ENCODE data around the gene AJM1.

Gene AJM1

DNA sequence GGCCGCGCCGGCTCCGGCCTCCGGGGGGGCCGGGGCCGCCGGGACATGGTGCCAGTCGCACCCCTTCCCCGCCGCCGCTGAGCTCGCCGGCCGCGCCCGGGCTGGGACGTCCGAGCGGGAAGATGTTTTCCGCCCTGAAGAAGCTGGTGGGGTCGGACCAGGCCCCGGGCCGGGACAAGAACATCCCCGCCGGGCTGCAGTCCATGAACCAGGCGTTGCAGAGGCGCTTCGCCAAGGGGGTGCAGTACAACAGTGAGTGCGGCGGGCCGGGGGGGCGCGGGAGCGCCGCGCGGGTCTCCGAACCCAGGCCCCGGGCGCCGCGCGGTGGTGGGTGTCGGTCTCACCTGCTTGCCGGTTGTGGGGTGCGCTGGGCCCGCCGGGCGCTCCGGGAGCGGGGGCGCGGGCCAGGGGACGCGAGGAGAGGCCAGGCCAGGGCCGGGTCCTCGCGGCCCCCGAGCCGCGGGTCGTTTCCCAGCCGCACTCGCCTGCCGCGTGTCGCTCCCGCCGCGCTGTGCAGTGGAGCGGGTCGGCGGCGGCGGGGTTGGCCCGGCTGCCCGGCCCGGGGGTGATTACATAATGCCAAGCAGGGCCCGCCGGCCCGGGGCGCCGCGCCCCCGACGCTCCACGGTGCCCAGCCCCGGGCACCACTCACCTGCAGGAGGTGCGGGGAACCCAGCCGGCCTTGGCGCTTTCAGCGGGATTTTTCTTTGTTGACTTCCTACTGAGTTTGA is 34.0 kb upstream of the AJM1 start:
- no peak for DNase-seq

DNA sequence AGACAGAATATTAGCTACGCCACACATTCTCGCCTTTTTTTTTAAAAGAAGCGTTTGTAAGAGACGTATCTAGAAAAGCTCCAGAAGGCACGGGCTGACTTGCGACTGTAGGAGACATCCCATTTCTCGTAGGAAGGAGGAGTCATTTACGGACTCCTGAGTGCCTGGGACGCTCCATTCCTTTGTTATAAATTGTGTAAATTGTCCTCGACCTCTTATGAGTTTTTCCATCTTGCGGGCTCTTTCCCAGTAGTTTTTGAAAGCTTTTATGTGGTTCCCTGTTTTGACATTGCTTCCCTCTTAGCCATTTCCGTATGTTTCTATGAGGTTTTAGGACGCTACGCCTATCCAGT is 33.5 kb upstream of the AJM1 start:
- DNase-seq: peak; percentile 15

DNA sequence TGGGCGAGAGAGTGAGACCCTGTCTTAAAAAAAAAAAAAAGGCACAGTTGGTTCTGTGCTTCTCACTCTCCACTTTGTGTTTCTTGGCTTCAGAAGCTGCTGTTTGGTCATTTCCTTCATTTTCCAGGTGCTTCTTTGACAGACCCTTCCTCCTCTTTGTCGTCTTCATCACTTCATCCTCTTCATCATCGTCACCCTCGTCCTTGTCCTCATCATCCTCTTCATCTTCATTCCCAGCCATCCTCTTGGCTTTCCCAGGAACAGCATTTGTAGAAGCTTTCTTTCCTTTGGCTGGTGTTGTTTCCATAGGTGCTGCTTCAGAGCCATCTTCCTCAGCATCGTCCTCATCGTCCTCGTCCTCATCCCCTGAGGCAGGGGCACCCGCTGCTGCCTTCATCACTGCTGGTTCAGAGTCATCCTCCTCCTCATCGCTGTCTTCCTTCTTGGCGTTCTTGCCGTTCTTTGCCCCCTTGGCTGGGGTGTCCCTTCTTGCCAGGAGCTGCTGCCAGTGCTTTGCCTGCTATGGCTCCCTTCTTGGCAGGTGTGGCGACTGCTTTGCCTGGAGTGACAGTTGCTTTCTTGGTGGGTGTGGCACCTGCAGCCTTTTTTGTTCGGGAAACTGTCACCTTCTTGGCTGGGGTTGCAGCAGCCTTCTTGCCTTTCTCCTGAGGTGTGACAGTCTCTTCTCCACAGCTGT is 27.4 kb upstream of the AJM1 start:
- no peak for DNase-seq

DNA sequence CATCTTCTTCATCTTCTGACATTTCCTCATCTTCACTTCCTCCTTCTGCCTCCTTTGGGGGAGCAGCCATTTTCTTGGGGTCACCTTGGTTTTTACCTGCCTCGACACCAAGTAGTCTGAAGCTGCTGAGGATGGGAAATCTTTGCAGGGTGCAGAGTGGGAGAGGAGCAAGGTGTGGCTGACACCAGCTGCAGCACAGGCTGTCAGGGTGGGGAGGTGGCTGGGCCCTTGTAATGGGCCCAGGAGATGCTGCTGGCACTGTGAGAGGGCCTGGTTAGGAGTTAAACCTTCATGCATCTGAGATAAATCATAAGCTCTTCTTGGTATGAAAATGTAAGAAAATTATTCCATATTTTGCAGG is 26.9 kb upstream of the AJM1 start:
- DNase-seq: no peak

DNA sequence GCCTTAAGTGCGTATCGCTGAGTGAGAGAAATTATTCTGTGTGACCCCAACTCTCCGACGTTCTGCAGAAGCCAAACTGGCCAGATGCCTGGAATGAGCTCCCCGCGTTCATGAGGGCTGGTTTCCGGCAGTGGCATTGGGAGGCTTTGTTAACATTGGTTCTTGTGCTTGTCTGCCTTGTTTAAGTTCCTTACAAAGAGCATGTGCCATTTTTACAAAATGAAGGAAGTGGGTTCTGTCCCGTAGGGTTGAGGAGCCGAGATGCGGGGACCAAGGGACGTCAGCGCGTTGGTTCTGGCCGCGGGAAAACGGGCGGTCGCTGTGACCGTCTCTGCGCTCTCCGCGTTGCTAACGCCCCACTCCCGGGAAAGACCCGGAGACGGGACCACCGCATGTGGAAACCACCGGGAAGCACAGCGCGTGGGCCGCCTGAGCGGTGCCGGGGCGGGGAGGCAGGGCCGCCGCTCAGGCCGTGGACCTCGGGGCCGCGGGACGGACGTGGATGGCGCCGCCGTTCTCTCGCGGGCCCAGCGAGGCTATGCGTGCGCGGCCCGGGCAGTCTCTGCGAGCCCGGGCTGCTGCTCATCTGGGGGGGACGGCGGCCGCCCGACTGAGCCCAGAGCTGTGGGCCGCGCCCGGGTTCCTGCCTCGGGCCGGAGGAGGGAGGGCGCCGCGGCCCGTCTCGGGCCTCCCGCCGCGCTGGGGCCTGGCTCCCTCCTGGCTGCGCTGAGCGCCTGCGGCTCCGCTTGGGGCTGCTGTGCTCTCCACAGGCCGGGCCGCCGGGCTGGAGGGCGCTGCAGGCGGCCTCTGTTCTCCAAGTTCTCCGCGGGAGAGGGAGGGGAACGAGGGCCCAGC is 21.1 kb upstream of the AJM1 start:
- DNase-seq: peak; percentile 24

DNA sequence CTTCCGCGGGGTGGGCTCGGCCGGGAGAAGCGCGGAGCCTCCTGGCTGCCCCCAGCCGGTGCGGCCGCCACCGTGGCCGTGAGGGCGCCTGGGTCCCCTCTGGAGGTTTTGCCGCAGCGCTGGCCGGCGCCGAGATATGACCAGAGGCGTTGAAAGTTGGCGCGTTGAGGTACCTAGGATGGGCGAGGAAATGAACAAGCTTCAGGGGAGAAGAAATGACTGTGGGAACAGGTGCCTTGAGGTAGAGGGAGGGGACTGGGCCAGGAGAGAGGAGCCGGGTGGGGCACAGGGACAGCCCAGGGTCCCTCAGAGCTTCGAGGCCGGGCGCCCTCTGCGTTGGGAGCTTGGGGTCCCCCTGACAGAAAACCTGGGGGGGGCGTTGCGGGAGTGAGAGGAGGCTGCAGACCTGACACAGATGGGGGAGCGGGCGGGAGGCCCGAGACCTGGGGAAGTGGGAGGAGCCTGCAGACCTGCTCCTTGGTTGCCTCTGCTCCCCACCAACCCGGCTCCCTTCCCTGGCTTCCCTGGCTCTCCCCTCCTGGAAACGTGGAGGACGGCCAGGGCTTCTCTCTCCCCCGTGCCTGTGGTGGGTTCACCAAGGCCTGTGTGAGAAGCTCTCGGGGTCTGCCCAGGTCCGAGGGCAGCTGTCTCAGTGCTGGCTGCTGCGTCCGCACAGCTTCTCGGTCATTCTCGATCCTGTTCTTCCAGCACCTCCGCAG is 20.3 kb upstream of the AJM1 start:
- DNase-seq: no peak

DNA sequence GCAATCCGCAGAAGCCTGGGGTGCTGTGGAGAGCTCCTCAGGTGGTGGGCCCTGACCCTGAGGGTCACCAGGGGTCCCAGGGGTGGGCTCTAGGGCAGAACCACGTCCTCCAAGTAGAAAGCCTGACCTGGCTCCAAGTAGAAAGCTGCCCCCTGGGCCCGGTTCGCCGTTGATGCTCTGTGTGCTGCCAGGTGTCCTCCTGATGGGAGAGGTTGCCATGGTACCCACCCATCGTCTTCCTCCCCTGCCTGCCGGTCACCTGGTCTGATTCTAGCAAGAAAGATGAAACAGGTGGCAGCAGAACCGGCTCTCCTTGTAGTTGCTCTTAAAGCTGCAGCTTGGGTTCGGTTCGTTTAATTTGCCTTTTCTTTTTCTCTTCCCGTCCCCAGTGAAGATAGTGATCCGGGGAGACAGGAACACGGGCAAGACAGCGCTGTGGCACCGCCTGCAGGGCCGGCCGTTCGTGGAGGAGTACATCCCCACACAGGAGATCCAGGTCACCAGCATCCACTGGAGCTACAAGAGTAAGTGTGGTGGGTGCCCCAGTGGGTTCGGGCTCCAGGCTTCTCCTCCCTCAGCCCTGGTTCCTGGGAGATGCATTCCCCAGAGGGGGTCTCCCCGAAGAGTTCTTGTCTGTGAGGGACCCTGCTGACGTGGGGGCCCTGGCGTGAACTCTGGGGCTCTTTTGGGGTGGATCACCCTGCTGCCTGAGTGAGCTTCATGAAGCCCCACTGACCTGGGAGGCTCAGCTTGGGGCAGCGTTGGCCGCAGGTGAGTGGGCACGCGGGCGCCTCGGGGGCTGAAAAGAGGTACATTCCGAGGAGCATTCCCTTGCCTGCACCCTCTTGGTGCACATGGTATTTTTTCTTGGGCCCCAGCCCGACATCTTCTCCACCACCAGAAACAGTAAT is 18.9 kb upstream of the AJM1 start:
- no peak for DNase-seq

DNA sequence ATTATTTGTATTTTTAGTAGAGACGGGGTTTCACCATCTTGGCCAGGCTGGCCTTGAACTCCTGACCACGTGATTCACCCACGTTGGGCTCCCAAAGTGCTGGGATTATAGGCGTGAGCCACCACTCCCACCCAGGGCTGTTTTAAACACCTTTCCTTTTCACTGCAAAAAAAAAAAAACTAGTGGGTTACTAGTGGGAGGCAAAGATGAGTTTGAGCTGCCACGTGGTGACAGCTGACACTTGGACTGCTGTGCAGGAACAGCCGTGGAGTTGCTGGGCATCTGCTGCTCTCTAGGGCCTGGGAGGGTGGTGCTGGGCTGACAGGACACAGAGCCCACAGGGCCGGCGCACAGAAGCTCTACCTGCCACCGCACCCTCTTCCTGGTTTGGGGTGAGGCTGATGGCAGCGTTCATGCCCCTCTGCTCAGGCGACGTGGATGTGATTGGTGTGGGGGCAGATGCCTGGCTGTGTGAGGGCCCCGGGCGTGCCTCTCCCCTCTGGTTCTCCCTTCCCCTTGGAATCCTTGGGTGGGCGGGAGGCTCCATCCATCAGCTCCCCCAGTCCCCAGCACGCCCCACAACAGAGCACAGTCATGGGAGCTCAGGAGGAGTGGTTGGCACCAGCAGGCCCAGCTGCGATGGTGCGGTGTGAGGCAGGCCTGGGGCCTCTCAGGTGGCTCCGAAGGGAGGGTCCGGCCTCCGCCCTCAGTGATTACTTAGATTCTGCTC is 17.6 kb upstream of the AJM1 start:
- DNase-seq: no peak

DNA sequence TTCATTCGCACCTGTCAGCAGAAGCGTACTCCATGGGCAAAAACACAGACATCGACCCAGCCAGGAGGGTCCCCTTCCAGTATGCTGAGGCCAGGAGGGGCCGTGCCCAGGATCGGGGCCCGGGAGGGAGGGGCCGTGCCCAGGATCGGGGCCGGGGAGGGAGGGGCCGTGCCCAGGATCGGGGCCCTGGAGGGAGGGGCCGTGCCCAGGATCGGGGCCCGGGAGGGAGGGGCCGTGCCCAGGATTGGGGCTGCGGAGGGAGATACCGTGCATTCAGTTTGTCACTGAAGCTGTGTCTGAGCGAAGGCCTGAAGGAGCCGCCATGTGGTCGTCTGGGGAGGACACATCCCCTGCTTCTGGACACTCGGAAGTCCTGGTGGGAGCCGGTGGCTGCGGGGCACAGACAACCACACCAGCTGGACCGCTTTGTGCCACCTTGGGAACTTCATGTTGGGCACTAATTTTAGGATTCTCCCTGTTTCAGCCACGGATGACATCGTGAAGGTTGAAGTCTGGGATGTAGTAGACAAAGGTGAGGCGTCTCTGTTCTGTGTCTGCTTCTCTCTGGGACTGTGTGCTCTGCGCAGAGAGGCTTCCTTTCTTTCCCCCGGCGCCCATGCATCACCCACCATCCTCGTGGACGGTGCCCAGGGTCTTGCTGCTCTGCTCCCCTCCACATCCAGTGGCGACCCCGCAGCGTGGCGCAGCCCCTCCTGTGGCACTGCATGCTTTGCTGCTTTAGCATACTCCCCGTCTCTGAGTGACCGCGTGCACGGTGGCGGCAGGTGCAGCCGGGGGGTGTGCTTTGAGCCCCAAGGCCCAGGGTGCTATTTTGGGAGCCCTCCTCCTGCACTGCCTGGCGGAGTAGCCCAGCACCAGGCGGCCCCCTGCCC is 16.7 kb upstream of the AJM1 start:
- DNase-seq: no peak

DNA sequence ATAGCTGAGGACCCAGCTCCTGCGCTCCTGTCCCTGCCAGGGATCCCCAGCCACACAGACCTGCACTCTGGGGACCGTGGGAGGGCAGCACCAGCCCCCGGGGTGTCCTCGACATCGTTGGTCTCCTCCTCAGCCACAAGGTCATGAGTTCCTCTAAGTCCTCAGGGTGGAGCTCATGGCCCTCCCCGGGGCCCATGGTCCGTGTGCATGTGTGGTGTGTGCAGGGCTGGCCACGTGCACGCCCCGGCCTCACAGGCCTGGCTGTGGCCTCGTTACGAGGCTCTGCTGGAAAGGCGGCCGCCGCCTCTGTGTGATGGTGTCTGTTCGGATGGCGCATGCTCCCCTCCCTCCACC is 16.1 kb upstream of the AJM1 start:
- no peak for DNase-seq

DNA sequence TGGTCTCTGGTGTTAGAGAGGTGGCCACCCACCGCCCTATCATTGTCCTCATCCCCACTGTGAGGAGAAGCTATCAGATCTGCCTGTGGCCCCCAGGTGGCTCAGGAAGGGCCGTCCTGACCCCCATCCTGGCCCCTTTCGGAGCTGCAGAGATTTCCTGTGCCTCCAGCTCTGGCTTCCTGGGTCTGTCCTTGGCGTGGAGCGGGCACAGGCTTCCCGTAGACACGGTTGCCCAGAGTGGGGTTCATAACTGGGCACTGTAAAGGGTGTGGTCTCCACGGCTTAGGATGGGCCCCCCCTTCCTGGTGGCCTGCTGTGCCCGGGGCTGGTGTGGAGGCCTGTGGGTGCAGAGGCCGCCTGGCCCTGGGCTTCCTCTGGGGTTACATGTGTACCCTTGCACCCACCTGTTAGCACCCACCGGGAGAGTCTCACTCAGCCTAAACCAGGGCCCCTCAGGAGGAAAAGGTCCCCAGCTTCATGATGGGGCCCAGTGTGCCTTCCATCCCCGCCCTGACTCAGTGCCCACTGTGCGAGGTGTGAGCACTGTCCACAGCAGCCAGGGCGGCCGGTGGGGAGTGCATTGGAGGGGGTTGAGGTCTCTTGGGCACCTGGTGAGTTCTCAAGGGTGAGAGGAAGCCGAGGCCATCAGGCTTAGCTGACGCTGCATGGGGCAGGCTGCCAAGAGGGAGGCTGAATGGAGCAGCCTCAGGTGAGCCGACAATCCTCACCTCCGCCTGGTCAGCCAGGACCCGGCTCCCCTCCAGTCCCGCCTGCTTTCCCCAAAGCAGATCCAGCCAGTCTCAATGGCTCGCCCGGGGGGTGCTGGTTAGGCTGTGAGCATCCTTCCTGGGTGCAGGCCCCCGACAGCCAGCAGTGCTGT is 15.3 kb upstream of the AJM1 start:
- DNase-seq: no peak

DNA sequence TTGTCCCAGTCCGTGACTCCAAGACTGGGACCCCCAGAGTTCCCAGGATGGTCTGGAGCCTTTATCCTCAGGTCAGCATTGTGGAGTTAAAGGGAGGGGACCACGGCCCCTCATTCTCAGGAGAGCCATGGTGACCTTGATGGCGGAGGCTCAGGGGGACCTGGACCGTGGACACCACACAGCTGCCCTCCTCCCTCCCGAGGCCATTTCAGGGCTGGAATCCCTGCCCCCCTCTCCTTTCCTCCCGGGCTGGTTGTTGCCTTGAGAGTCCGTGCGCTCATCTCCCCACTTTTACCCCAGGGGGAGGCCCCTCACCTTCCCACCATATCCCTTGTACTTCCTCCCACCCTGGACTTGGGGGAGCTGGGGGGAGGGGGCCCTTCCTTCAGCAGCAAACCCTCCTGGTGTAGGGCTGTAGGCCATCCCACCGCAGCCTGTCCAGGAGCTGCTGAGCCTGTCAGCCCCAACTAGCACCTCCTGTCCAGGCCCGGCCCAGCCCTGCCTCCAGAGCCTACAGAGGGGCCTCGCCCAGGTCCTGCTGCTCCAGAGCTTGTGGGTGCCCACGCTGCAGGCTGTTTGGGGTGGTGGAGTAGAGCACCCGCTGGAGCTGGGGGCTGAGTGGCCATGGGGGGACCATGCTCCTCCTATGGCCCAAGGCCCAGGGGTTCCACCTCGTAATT is 14.3 kb upstream of the AJM1 start:
- no peak for DNase-seq

DNA sequence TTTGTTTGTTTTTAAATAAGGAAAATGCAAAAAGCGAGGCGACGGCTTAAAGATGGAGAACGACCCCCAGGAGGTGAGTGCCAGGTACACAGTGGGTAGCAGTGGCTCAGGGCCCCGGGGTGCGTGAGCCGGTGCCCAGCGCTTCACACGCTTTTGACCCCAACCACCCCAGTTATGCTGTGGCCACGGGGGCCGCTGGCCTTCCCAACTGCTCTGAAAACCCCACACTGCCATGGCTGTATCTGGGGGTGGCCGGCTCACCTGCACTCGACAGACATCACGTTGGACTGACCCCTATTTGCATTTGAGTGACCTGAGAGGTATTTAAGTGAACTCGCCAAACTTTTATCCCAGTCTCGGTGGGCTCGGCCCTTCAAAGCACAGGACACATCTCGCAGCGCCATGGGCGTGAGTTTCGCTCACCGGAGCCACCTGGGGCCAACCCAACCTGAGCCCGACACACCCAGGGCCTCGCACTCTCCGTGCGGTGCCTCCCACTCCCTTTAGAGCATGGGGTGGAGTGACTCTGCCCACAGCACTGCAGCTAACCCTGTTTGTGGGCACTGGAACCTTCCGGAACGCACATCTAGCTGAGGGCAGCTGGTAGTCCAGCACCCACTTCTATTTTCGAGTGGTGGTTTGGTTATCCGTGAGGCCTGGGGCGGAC is 13.7 kb upstream of the AJM1 start:
- no peak for DNase-seq

DNA sequence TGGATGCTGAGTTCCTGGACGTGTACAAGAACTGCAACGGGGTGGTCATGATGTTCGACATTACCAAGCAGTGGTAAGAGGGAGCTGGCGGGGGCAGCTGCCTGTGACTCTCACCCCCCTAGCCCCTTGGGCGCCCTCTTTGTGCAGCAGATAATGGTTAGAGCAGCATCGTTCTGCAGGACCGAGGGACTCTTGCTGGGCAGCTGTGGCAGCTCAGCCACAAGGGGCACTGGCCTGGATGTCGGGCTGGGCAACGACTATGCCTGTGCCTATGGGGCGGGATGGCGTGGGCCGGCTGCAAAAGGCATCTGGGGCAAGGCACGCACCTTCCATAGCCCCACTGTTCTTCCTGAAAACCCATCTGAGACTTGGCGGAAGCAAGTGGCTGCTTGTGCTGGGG is 12.9 kb upstream of the AJM1 start:
- no peak for DNase-seq

DNA sequence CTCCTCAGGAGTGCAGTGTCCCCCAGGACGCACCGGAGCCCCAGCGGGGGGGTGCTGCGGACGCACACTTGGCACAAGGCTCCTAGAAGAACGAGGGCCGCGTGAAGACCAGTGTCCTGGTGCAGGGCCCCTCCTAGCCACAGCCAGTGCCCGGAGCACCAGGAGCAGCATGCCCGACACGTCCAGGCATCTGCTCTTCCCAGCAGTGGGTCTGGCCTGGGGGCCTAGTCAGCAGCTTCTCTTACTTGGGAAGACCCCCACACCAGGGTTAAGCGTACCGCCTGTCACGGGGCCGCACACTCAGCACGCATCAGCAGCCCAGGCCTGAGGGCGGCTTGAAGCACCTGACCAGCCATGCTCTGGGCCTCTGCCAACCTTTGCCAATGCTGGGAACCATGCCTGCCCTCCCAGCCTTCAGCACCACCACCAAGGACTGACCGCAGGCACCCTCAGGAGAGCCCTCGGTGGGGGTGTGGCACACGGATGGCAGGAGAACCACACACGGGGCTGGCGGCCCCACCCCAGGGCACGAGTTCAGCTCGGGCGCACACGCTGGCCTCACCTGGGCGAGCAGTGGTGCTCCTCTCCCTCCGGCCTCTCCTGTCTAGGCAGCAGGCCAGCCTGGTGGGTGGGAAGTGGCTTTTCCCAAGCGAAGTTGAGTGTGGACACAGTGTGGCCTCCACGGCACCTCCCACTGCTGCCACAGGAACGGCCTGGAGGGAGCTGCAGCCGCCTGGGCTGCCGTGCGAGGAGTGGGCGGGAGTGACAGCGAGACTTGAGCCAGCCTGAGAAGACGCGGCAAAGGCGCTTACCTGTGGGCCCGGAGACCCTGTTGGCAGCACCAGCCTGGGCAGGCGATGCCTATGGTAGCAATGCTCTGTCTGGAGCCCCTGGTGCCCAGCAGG is 12.0 kb upstream of the AJM1 start:
- DNase-seq: no peak

DNA sequence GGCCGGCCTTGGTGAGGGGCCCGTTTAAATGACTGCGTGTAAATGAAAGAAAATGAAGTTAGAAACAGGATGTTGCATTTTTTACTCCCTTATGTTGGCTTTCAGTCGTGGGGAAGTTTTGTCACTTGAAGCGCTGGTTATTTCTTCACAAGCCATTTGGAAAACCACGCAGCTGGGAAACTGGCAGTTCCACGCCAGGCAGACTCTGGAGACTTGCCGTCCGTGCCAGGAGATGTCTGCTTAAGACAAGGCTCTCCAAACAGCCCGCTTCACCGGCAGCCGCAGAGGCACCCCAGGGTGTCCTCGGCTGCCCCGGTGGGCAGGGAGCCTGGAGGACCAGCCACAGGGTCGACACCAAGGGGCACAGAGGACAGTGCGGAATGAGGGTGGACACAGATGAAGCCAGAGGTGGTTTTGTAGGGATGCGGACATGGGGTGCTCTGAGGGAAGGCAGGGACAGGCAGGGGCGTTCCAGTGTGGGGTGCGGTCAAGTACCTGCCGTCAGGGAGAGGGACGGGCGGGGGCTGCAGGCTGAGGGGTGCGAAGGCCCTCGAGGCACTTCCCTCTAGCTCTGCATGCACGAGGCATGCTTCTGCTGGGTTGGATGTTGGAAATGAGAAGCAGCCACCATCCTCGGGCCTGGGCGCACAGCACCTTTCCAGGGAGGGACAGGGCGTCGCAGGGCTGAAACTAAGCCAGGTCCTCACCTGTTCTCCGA is 11.1 kb upstream of the AJM1 start:
- DNase-seq: no peak

DNA sequence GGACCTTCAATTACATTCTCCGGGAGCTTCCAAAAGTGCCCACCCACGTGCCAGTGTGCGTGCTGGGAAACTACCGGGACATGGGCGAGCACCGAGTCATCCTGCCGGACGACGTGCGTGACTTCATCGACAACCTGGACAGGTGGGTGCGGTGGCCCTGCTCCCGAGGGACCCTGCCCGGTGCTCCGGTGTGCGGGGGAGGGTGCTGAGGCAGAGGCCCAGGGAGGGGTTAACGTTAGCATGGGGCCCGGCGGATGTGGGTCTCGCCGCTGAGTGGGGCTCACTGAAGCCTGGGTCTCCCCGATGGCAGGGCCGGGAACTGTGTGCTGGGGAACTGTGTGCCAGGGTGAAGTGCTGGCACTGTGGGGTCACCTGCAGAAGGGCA is 10.6 kb upstream of the AJM1 start:
- DNase-seq: no peak

Data from fibroblast of skin of right quadriceps (primary cell).